Muscle of leg (tissue), 11 donors: Measurements from ENCODE around the gene INPP5A. TPM values are rescaled to one million over a fixed set of nuclear protein-coding genes. Genes with fewer than 3 reads are reported as not detected.

Source experiments
- DNase-seq: peaks from one replicate; pipeline ENCODE4 v3.0.0; 2013
- H3K27ac ChIP-seq: one replicate; pipeline ENCODE4 v1.5.1; 2013; ENCODE audit warnings: mild to moderate bottlenecking, low read length, control low read depth
- H3K27me3 ChIP-seq: one replicate; pipeline ENCODE4 v1.6.1; 2013; ENCODE audit warnings: low read length; ENCODE audit not compliant: control insufficient read depth, insufficient read depth
- H3K36me3 ChIP-seq: one replicate; pipeline ENCODE4 v1.6.1; 2013; ENCODE audit warnings: low read length; ENCODE audit not compliant: control insufficient read depth, insufficient read depth
- H3K4me1 ChIP-seq: one replicate; pipeline ENCODE4 v1.6.1; 2013; ENCODE audit warnings: low read length; ENCODE audit not compliant: control insufficient read depth, insufficient read depth
- H3K4me3 ChIP-seq: one replicate; pipeline ENCODE4 v1.5.1; 2013; ENCODE audit warnings: low read length, control low read depth
- H3K9me3 ChIP-seq: replicated peaks from 2 replicates; pipeline ENCODE4 v1.6.1; 2013; ENCODE audit warnings: low read depth, low read length; ENCODE audit not compliant: control insufficient read depth
- whole genome bisulfite sequencing: methylation state at CpG from one replicate; pipeline ENCODE4 v1.1.5; 2013; ENCODE audit warnings: missing lambda C conversion rate; ENCODE audit not compliant: insufficient coverage; 5-methylcytosine and 5-hydroxymethylcytosine counted together
- polyA plus RNA-seq, 8 donors: library from polyadenylated mRNA; unstranded; fragments of 120-200 nt; gene quantifications; one replicate each; pipeline versions ENCODE4 v1.2.1 to v1.2.3, GENCODE V29; 2013; ENCODE audit warnings: inconsistent platforms in 1 of 8, low replicate concordance in 1 of 8; ENCODE audit not compliant: insufficient read length in 8 of 8, insufficient read depth in 1 of 8
- total RNA-seq: library from RNA; stranded (reverse); fragments of 120-200 nt; gene quantifications from one replicate; pipeline ENCODE4 v1.2.4, GENCODE V29; 2013

The INPP5A gene
- total and polyA plus RNA-seq, 9 donors: 34.1 to 56.2 (median 44.7) TPM

GRCh38 chr10:132779549-132780294 lies 242.1 kb downstream of the INPP5A start:
- no peak overlapping the region for H3K27ac ChIP-seq
- peaks cover 19% of the 10 kb centered on the region for H3K36me3 ChIP-seq
- no peak for DNase-seq
- peaks cover 39% of the 10 kb centered on the region for H3K27me3 ChIP-seq
- no peak overlapping the region for H3K4me3 ChIP-seq
- WGBS: 88% methylated on average over 41 of the region's 41 CpGs
- H3K4me1 ChIP-seq: peaks cover 12% of the 10 kb centered on the region
- H3K9me3 ChIP-seq: no peaks in the 10 kb centered on the region

DNA sequence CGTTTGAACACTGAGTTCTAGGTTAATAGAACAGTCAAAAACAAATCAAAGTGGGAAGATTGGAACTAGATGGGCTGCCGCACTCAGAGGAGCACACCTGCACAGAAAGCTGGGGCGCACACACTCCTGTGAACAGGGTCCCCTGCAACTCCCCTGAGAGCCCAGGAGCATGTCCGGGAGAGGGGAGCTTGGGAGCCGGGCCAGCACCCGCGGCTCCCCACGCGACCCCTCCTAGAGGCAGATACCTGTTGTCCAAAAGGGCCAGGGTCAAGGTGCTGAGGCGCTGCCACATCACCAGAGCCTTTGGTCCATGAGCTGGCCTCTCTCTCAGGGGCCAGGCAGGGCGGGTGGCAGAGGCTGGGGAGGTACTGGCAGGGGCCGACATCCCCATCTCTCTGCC lies 242.8 kb downstream of the INPP5A start:
- peaks cover 45% of the 10 kb centered on the region for H3K27me3 ChIP-seq
- peaks cover 19% of the 10 kb centered on the region for H3K36me3 ChIP-seq
- no peak overlapping the region for H3K27ac ChIP-seq
- no peak overlapping the region for H3K4me3 ChIP-seq
- no peak for DNase-seq
- 87% methylated on average over 11 of the region's 12 CpGs for WGBS
- no peaks in the 10 kb centered on the region for H3K9me3 ChIP-seq
- H3K4me1 ChIP-seq: peaks cover 10% of the 10 kb centered on the region

DNA sequence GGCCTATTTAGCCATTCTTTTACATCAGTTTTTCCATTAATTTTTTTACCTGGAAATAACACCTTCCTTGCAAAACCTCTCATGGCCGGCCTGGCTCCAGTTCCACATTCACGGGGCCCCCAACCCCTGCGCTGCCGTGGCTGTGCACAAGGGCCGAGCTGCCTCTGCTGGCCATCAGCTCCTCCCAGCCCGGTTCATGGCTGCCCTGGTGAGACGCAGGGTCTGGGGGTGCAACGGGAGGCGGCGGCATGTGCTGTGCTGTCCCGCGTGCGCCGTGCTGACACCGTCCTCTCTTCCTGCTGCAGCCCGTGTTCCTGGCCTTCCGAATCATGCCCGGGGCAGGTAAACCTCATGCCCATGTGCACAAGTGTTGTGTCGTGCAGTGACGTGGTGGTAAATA lies 244.0 kb downstream of the INPP5A start:
- 93% methylated on average over 20 of the region's 20 CpGs for WGBS
- peaks cover 19% of the 10 kb centered on the region for H3K36me3 ChIP-seq
- DNase-seq: no peak

GRCh38 chr10:132783165-132783939 lies 245.8 kb downstream of the INPP5A start:
- no peak for DNase-seq
- H3K27me3 ChIP-seq: peaks cover 69% of the 10 kb centered on the region
- WGBS: 88% methylated on average over 22 of the region's 30 CpGs

More for the DNA sequence above, 244.0 kb downstream of the INPP5A start:
- Histone ChIP-seq H3K9me3 (no peaks in the 10 kb centered on the region), H3K27ac (no peak overlapping the region), H3K4me3 (no peak overlapping the region), H3K27me3 (peaks cover 52% of the 10 kb centered on the region), H3K4me1 (peaks cover 5% of the 10 kb centered on the region)

DNA sequence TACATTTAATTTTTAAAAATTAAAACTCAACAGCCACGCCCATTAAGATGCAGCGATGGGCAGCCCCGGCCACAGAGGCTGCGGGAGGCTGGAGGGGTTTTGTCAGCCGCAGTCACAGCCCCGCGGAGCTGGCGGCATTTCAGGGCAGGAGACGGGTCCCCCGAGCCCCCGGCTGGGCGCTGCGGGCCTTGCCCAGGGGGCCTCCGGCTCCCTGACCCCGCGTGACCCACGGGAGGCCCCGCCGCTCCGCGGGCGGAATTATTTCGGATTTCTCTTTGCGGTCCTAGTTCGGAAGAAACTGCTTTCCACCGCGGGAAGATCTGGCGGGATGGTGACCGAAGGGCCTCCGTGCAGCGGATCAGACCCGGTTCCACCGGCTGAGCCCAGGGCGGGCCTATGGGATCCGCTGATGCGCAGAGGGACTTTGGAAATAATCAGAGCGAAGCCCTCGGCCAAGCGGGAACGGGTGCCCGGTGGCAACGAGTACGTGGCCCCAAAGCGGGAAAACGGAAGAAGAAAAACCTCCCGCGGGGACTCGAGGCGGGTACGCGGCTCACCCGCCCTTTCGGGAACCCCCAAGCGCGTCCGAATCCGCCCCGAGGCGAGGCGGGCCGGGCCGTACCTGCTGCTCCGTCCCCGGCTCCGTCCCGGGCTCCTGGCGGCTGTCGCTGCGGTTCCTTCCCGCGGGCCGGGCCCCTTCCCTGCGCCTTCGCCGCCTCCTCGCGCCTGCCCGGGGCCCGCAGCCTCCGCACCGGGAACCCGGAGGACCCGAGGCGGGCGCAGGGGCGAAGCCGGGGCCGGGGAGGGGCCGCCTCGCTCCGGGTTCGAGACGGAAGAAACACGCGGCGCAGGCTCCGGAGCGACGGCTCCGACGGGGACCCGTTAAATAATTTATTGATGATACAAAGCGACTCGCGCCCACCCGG lies 246.6 kb downstream of the INPP5A start:
- Histone ChIP-seq H3K4me1 (peaks cover 15% of the 10 kb centered on the region), H3K27ac (no peak overlapping the region), H3K36me3 (peaks cover 15% of the 10 kb centered on the region), H3K4me3 (no peak overlapping the region), H3K9me3 (no peaks in the 10 kb centered on the region), H3K27me3 (peaks cover 77% of the 10 kb centered on the region)
- WGBS: 12% methylated on average over 105 of the region's 106 CpGs
- no peak for DNase-seq

More at GRCh38 chr10:132783165-132783939, 245.8 kb downstream of the INPP5A start:
- Histone ChIP-seq H3K4me1 (peaks cover 13% of the 10 kb centered on the region), H3K27ac (no peak overlapping the region), H3K9me3 (no peaks in the 10 kb centered on the region), H3K4me3 (no peak overlapping the region), H3K36me3 (peaks cover 19% of the 10 kb centered on the region)

DNA sequence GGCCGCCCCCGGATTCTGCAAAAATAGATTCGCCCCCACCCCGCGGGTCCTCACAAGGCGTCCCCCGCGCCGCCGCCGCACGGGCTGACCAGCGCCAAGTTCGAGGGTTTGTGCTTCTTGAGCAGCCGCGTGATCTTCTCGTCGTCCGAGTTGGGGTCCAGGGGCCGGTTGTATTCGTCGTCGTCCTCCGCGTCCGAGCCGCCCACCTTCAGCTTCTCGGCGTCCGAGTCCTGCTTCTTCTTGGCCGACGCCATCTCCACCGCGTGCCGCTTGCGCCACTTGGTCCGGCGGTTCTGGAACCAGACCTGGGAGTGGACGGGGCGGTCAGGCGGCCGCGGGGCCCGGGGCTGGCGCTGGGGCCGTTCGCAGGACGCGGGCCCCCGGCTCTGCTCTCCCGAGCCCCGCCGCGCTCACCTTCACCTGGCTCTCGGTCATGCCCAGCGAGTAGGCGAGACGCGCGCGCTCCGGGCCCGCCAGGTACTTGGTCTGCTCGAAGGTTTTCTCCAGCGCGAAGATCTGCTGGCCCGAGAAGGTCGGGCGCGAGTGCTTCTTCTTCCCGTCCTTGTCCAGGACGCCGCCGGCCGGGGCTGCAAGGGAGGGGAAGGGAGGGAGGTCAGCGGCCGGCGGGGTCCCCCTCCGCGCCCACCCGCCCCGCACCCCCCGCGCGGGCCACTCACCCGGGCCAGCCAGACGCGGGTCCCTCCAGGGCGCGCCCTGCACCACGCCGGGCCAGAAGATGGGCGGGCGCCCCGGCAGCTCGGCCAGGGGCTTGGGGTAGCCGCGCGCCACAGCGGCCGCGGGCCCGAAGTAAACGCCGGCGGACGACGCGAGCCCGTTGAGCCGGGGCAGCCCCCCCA lies 247.5 kb downstream of the INPP5A start:
- Histone ChIP-seq H3K4me3 (no peak overlapping the region), H3K4me1 (peaks cover 15% of the 10 kb centered on the region), H3K27ac (no peak overlapping the region), H3K27me3 (peaks cover 84% of the 10 kb centered on the region), H3K36me3 (peaks cover 14% of the 10 kb centered on the region), H3K9me3 (no peaks in the 10 kb centered on the region)
- no peak for DNase-seq
- 1% methylated on average over 111 of the region's 111 CpGs for WGBS

GRCh38 chr10:132785723-132786475 lies 248.3 kb downstream of the INPP5A start, which contains the start of gene NKX6-2:
NKX6-2 (minus strand) TSS chr10:132786147; CDS start chr10:132785948, 199 bp downstream.
- no peak for DNase-seq
- Histone ChIP-seq H3K4me3 (no peak within 1 kb of the TSS), H3K27me3 (peaks cover 87% of the 10 kb centered on the region)

GRCh38 chr10:132786476-132786883 lies 248.9 kb downstream of the INPP5A start:
- Histone ChIP-seq H3K9me3 (no peaks in the 10 kb centered on the region), H3K4me1 (peaks cover 15% of the 10 kb centered on the region), H3K27me3 (peaks cover 89% of the 10 kb centered on the region), H3K36me3 (peaks cover 10% of the 10 kb centered on the region), H3K4me3 (no peak overlapping the region), H3K27ac (no peak overlapping the region)
- whole genome bisulfite sequencing: 2% methylated on average over 58 of the region's 58 CpGs
- DNase-seq: no peak

More at GRCh38 chr10:132785723-132786475, 248.3 kb downstream of the INPP5A start, which contains the start of gene NKX6-2:
- H3K9me3 ChIP-seq: no peaks in the 10 kb centered on the region
- no peak within 1 kb of the TSS for H3K27ac ChIP-seq
- peaks cover 15% of the 10 kb centered on the region for H3K4me1 ChIP-seq
- WGBS: under 1% methylated on average over 71 of the region's 119 CpGs
- H3K36me3 ChIP-seq: peaks cover 14% of the 10 kb centered on the region
